Neural progenitor cell (in vitro differentiated cells): ENCODE measurements around the gene CYFIP2.

Source experiments
- CTCF ChIP-seq: fragments of 200-600 bp; sonication (generic); IDR thresholded peaks from 2 replicates; pipeline ENCODE4 v1.5.1; 2017; ENCODE audit warnings: antibody characterized with exemption, mild to moderate bottlenecking
- EZH2 ChIP-seq: fragments of 200-600 bp; sonication (generic); IDR thresholded peaks from 2 replicates; pipeline ENCODE4 v1.6.1; 2017; ENCODE audit warnings: antibody characterized with exemption, mild to moderate bottlenecking, moderate library complexity
- EZH2phosphoT487 ChIP-seq: fragments of 200-600 bp; sonication (generic); IDR thresholded peaks from 2 replicates; pipeline ENCODE4 v1.6.1; 2017; ENCODE audit warnings: antibody characterized with exemption

DNA sequence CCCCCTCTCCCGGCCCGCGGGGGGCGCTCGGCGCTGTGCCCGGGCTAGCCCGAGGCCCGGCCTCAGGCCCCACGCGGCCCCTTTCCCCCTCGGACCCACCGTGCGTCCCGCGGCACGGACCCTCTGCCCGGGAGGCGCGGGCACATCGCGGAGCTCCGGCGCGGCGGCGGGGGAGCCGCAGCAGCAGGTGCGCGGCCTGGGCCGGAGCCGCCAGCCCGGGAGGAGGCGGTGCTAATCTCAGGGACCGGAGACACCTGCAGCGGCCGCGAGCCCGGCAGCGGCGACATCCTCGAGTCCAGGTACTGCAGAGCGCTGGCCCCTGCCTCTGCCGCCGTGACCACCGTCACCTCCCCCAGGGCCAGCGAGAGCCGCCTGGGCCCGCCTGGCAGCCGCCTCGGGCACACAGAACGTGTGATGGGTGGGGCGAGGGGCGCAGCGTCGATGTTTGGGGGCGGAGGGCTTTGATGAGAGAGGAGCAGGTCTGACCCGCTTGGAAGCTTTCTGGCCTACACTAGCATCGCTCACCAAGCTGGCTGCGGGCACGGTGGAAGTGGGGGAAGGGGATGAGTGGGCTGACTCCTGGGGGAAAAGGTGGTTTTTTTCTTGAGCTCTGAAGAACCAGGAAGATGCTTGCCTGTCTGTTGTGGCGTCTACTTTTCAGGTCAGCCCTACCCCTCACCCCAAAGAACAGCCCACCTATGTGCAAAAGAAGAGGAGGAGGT, 524 bp downstream of the CYFIP2 start:
- TF ChIP-seq CTCF (peak; percentile 28), EZH2 (no peak), EZH2phosphoT487 (no peak)
